ENCODE data around the gene GID8.

GID8 gene

GRCh38 chr20:62908971-62909791 lies 28.8 kb upstream of the GID8 start:
- Histone ChIP-seq H3K4me2 (ENCODE audit: low read length, poor library complexity, severe bottlenecking) (no peak overlapping the region), H2BK5ac (ENCODE audit: low read depth, low read length, poor library complexity, severe bottlenecking) (no peak overlapping the region), H2BK120ac (ENCODE audit: low read depth, low read length) (no peak overlapping the region), H3K9me3 (ENCODE audit: control insufficient read depth, low read length) (no peaks in the 10 kb centered on the region), H2BK12ac (ENCODE audit: low read length in 2 of 2) (no peak overlapping the region), H4K91ac (ENCODE audit: low read length) (no peak overlapping the region), H3K4me3 (ENCODE audit: insufficient read depth in 1 of 2, low read depth in 1 of 2, low read length in 2 of 2) (no peak overlapping the region), H3K36me3 (ENCODE audit: control insufficient read depth in 1 of 2, insufficient read depth in 2 of 2, low read depth in 1 of 2, low read length in 2 of 2) (peaks cover 75 to 91% of the 10 kb centered on the region in 2 experiments), H3K4me1 (ENCODE audit: control insufficient read depth, insufficient read depth, low read depth, low read length) (peaks cover 5% of the 10 kb centered on the region), H3K9ac (ENCODE audit: low read length) (no peak overlapping the region), H3K4ac (ENCODE audit: low read depth in 1 of 2, low read length in 2 of 2) (no peak overlapping the region), H3K18ac (ENCODE audit: low read depth in 1 of 2, low read length in 2 of 2) (no peak overlapping the region), H3K27me3 (ENCODE audit: control insufficient read depth in 1 of 2, insufficient read depth in 1 of 2, low read length in 2 of 2) (no peaks in the 10 kb centered on the region), H2AFZ (ENCODE audit: low read depth, low read length) (no peak overlapping the region), H2AK5ac (ENCODE audit: low read length, severe bottlenecking) (no peak overlapping the region), H3K27ac (ENCODE audit: low read length, poor library complexity, severe bottlenecking) (no peak overlapping the region), H3K23ac (ENCODE audit: low read length in 2 of 2) (no peak overlapping the region), H3K79me1 (replicated peaks; ENCODE audit: low read length, poor library complexity, severe bottlenecking) (peaks cover 25% of the 10 kb centered on the region), H2BK15ac (ENCODE audit: low read depth, poor library complexity, severe bottlenecking) (no peak overlapping the region), H3K14ac (ENCODE audit: low read length in 2 of 2) (no peak overlapping the region), H4K8ac (ENCODE audit: low read length) (no peak overlapping the region)
- WGBS, result 93% methylated on average over 16 of the region's 18 CpGs
- DNase-seq, result no peak

GRCh38 chr20:62910217-62910766 lies 27.7 kb upstream of the GID8 start:
- Histone ChIP-seq H3K27ac (ENCODE audit: low read length, poor library complexity, severe bottlenecking) (no peak overlapping the region), H3K18ac (ENCODE audit: low read depth in 1 of 2, low read length in 2 of 2) (no peak overlapping the region), H3K9me3 (ENCODE audit: control insufficient read depth, low read length) (no peaks in the 10 kb centered on the region), H2BK120ac (ENCODE audit: low read depth, low read length) (no peak overlapping the region), H3K4ac (ENCODE audit: low read depth in 1 of 2, low read length in 2 of 2) (no peak overlapping the region), H3K4me3 (ENCODE audit: insufficient read depth in 1 of 2, low read depth in 1 of 2, low read length in 2 of 2) (no peak overlapping the region), H2AFZ (ENCODE audit: low read depth, low read length) (no peak overlapping the region), H3K36me3 (ENCODE audit: control insufficient read depth in 1 of 2, insufficient read depth in 2 of 2, low read depth in 1 of 2, low read length in 2 of 2) (peaks cover 71 to 81% of the 10 kb centered on the region in 2 experiments), H3K79me1 (replicated peaks; ENCODE audit: low read length, poor library complexity, severe bottlenecking) (peaks cover 25% of the 10 kb centered on the region), H3K4me1 (ENCODE audit: control insufficient read depth, insufficient read depth, low read depth, low read length) (peaks cover 10% of the 10 kb centered on the region), H3K23ac (ENCODE audit: low read length in 2 of 2) (no peak overlapping the region), H2BK12ac (ENCODE audit: low read length in 2 of 2) (no peak overlapping the region), H3K14ac (ENCODE audit: low read length in 2 of 2) (no peak overlapping the region), H3K4me2 (ENCODE audit: low read length, poor library complexity, severe bottlenecking) (no peak overlapping the region), H3K27me3 (ENCODE audit: control insufficient read depth in 1 of 2, insufficient read depth in 1 of 2, low read length in 2 of 2) (no peaks in the 10 kb centered on the region), H2AK5ac (ENCODE audit: low read length, severe bottlenecking) (no peak overlapping the region), H4K91ac (ENCODE audit: low read length) (no peak overlapping the region), H2BK5ac (ENCODE audit: low read depth, low read length, poor library complexity, severe bottlenecking) (no peak overlapping the region), H2BK15ac (ENCODE audit: low read depth, poor library complexity, severe bottlenecking) (no peak overlapping the region), H3K9ac (ENCODE audit: low read length) (no peak overlapping the region), H4K8ac (ENCODE audit: low read length) (peak overlapping the region; percentile 64)
- DNase-seq, result no peak
- WGBS, result 95% methylated on average over 11 of the region's 11 CpGs

- Histone ChIP-seq H2AK5ac (ENCODE audit: low read length, severe bottlenecking) (no peak overlapping the region), H3K18ac (ENCODE audit: low read depth in 1 of 2, low read length in 2 of 2) (no peak overlapping the region), H3K9ac (ENCODE audit: low read length) (no peak overlapping the region), H2BK15ac (ENCODE audit: low read depth, poor library complexity, severe bottlenecking) (no peak overlapping the region), H3K79me1 (replicated peaks; ENCODE audit: low read length, poor library complexity, severe bottlenecking) (peaks cover 24% of the 10 kb centered on the region), H3K4me2 (ENCODE audit: low read length, poor library complexity, severe bottlenecking) (no peak overlapping the region), H4K8ac (ENCODE audit: low read length) (no peak overlapping the region), H3K9me3 (ENCODE audit: control insufficient read depth, low read length) (no peaks in the 10 kb centered on the region), H3K23ac (ENCODE audit: low read length in 2 of 2) (no peak overlapping the region), H3K27ac (ENCODE audit: low read length, poor library complexity, severe bottlenecking) (no peak overlapping the region), H4K91ac (ENCODE audit: low read length) (no peak overlapping the region), H3K4me1 (ENCODE audit: control insufficient read depth, insufficient read depth, low read depth, low read length) (peaks cover 10% of the 10 kb centered on the region), H3K4ac (ENCODE audit: low read depth in 1 of 2, low read length in 2 of 2) (no peak overlapping the region), H3K14ac (ENCODE audit: low read length in 2 of 2) (no peak overlapping the region), H3K27me3 (ENCODE audit: control insufficient read depth in 1 of 2, insufficient read depth in 1 of 2, low read length in 2 of 2) (no peaks in the 10 kb centered on the region), H2BK5ac (ENCODE audit: low read depth, low read length, poor library complexity, severe bottlenecking) (no peak overlapping the region), H2BK120ac (ENCODE audit: low read depth, low read length) (no peak overlapping the region), H3K4me3 (ENCODE audit: insufficient read depth in 1 of 2, low read depth in 1 of 2, low read length in 2 of 2) (no peak overlapping the region), H2AFZ (ENCODE audit: low read depth, low read length) (no peak overlapping the region), H3K36me3 (ENCODE audit: control insufficient read depth in 1 of 2, insufficient read depth in 2 of 2, low read depth in 1 of 2, low read length in 2 of 2) (peaks cover 64 to 75% of the 10 kb centered on the region in 2 experiments), H2BK12ac (ENCODE audit: low read length in 2 of 2) (no peak overlapping the region)
- WGBS, result 98% methylated on average over 45 of the region's 45 CpGs
- DNase-seq, result no peak
Measured at GRCh38 chr20:62910777-62911497, 27.0 kb upstream of the GID8 start.

DNA sequence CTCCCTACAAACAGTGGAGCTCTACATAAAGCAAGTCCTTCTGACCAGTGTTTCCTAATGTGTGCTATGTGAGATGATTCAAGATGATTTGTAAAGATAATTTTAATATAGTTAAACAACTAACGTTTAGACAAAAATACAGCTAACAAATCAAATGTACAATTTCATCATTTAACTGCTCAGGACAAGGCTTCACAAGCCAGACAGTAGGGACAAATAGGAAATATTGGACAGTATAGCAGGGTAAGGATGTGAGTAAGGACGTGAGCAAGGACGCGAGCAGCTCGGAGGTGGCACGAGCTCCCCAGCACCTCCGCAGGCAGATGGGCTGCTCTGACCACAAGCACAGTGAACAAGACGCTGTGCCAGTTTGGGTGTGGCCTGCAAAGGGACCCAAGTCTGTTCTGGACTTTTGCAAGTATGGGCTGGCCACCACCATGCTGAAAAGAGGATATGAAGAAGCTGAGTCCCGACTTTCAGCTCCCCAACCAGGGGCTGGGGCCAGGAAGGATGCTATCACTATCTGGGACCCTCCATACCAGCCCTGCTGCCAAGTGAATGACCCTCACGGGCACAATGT lies 26.2 kb upstream of the GID8 start:
- H3K27me3 ChIP-seq (ENCODE audit: control insufficient read depth in 1 of 2, insufficient read depth in 1 of 2, low read length in 2 of 2), result no peaks in the 10 kb centered on the region
- peaks cover 16% of the 10 kb centered on the region for H3K79me1 ChIP-seq (replicated peaks; ENCODE audit: low read length, poor library complexity, severe bottlenecking)
- no peak overlapping the region for H3K4ac ChIP-seq (ENCODE audit: low read depth in 1 of 2, low read length in 2 of 2)
- no peak for DNase-seq
- no peaks in the 10 kb centered on the region for H3K9me3 ChIP-seq (ENCODE audit: control insufficient read depth, low read length)
- H3K27ac ChIP-seq (ENCODE audit: low read length, poor library complexity, severe bottlenecking), result no peak overlapping the region
- no peak overlapping the region for H3K9ac ChIP-seq (ENCODE audit: low read length)
- no peak overlapping the region for H4K8ac ChIP-seq (ENCODE audit: low read length)
- no peak overlapping the region for H4K91ac ChIP-seq (ENCODE audit: low read length)
- no peak overlapping the region for H3K14ac ChIP-seq (ENCODE audit: low read length in 2 of 2)
- H3K4me1 ChIP-seq (ENCODE audit: control insufficient read depth, insufficient read depth, low read depth, low read length), result peaks cover 11% of the 10 kb centered on the region
- no peak overlapping the region for H3K4me2 ChIP-seq (ENCODE audit: low read length, poor library complexity, severe bottlenecking)
- H3K36me3 ChIP-seq (ENCODE audit: control insufficient read depth in 1 of 2, insufficient read depth in 2 of 2, low read depth in 1 of 2, low read length in 2 of 2), result peaks cover 56 to 66% of the 10 kb centered on the region in 2 experiments
- H3K4me3 ChIP-seq (ENCODE audit: insufficient read depth in 1 of 2, low read depth in 1 of 2, low read length in 2 of 2), result no peak overlapping the region
- H2BK120ac ChIP-seq (ENCODE audit: low read depth, low read length), result no peak overlapping the region
- no peak overlapping the region for H3K23ac ChIP-seq (ENCODE audit: low read length in 2 of 2)
- H2AFZ ChIP-seq (ENCODE audit: low read depth, low read length), result no peak overlapping the region
- no peak overlapping the region for H2BK5ac ChIP-seq (ENCODE audit: low read depth, low read length, poor library complexity, severe bottlenecking)
- no peak overlapping the region for H2AK5ac ChIP-seq (ENCODE audit: low read length, severe bottlenecking)
- no peak overlapping the region for H2BK12ac ChIP-seq (ENCODE audit: low read length in 2 of 2)
- H3K18ac ChIP-seq (ENCODE audit: low read depth in 1 of 2, low read length in 2 of 2), result no peak overlapping the region
- 94% methylated on average over 9 of the region's 10 CpGs for WGBS
- H2BK15ac ChIP-seq (ENCODE audit: low read depth, poor library complexity, severe bottlenecking), result no peak overlapping the region
